HG03066 (cell line): ENCODE data around the gene ZNF598.
A peak's percentile ranks its signal among the peaks of the same experiment; 100 is the strongest.

ENCODE experiments used
- ATAC-seq: cut with Tn5 transposase; IDR thresholded peaks from one replicate; pipeline ENCODE4 v1.9.1; 2021; ENCODE audit warnings: low read depth; ENCODE audit not compliant: unreplicated experiment

ZNF598 gene

DNA sequence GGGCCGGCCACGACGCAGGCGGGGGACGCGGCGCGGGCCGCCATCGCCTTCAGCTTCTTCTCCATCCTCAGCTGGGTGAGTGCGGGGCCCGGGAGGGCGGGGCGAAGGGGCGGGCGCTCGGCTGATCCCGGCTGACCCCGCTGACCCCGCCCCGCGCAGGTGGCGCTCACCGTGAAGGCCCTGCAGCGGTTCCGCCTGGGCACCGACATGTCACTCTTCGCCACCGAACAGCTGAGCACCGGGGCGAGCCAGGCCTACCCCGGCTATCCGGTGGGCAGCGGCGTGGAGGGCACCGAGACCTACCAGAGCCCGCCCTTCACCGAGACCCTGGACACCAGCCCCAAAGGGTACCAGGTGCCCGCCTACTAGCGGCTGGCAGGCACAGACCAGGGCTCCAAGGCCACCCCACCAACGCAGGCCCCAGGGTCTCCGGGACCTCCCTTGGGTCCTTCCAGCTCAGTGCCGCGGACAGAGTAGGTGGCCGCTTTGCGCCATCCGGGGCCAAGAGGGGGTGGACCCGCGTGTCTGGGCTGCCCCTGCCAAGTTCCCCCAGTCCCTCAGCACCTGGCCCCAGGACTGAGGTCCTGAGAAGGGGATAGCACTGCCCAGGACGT is 16.8 kb downstream of the ZNF598 start:
- no peak for ATAC-seq

DNA sequence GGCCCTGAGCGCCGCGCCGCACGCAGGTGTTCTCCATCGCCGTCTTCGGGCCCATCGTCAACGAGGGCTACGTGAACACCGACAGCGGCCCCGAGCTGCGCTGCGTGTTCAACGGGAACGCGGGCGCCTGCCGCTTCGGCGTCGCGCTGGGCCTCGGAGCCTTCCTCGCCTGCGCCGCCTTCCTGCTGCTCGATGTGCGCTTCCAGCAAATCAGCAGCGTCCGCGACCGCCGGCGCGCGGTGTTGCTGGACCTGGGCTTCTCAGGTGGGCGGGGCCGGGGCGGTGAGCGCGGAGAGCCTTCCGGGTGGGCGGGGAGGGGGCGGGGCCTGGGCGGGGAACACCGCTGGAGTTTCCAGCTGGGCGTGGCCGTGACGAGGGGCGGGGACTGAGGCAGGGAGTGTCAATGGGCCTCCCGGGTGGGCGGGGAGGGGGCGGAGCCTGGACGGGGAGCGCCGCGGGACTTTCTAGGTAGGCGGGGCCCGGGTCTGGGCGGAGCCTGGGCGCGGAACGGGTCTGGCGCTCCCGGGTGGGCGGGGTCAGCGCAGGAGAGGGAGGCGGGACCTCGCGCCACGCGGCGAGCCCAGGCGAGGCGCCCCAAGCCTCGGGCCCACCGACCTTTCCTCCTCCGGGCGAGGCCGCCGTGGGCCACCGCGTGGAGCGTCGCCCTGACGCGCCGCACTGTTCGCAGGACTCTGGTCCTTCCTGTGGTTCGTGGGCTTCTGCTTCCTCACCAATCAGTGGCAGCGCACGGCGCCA is 17.5 kb downstream of the ZNF598 start:
- ATAC-seq, result peak; percentile 38

DNA sequence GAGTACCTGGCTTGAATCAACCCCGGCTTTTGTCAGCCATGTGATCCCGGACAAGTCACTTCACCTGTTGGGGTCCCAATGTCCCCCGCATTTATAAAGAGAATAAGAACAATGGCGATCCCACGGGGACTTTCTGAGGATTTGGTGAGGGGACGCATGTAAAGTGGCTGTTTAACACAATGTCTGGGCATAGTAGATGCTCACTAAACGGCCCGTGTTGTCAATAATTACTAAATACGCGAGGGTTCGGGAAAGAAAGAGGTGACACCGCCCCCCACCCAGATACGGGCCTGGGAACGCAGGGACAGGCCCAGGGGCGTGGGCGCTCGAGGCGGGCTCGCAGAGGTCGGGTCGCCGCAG is 18.1 kb downstream of the ZNF598 start:
- no peak for ATAC-seq

DNA sequence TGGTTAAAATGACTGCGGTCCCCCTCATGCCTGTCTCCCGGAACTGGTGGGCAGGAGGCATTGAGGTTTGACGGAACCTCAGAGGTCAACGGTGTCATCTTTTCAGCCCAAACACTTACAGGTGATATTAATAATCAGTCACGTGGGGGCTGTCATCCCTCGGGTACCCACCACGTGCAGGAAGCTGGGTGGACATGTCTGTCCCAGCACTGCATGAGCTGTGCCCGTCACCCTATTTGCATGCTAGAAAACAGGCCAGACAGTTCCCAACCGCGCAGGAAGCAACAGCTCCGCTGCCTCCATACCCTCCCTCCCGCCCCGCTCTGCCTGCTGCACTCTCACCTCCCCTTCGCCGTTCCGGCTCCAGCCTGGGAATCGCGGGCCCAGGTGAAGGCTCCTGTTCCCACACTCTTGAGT is 18.5 kb downstream of the ZNF598 start:
- no peak for ATAC-seq

GRCh38 chr16:1990351-1991134 is 19.1 kb downstream of the ZNF598 start:
- ATAC-seq, result no peak

GRCh38 chr16:1990101-1990350 is 19.6 kb downstream of the ZNF598 start:
- ATAC-seq, result no peak

GRCh38 chr16:1989209-1990100 is 20.2 kb downstream of the ZNF598 start, which contains the start of gene SYNGR3:
Gene SYNGR3 (plus strand): TSS chr16:1989970. CDS start chr16:1990103, 133 bp downstream.
- ATAC-seq, result no peak

GRCh38 chr16:1987198-1987597 is 22.4 kb downstream of the ZNF598 start:
- ATAC-seq, result no peak

DNA sequence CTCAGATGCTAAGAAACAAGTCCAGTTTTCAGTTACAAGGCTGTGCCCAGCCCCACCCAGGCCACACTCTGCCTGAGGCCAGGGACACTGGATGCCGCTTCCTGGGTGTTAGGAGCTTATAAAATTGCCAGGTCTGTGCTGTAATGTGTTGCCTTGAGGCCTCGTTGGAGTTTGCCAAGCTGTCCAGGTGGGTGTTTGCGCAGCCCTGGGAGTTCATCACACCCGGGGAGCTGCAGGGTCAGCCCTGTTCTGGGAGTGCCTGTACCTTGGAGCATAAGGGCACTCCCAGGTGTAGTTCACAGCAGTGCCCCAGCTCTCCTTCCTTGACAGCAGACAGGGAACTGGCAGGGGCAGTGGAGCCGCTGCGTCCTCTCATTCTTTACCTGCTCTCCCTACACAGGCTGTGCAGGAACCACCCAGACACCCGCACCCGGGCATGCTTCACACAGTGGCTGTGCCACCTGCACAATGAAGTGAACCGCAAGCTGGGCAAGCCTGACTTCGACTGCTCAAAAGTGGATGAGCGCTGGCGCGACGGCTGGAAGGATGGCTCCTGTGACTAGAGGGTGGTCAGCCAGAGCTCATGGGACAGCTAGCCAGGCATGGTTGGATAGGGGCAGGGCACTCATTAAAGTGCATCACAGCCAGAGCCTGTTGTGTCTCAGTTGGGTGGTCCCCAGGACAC is 24.0 kb downstream of the ZNF598 start:
- no peak for ATAC-seq

- no peak for ATAC-seq
These were observed 25.0 kb downstream of the ZNF598 start for GRCh38 chr16:1984347-1985225.

GRCh38 chr16:1983544-1984346 is 25.9 kb downstream of the ZNF598 start, which contains the start of gene GFER:
Gene GFER (plus strand): TSS chr16:1984193. CDS start chr16:1984219, 26 bp downstream.
- ATAC-seq, result peak; percentile 75

GRCh38 chr16:1982991-1983543 is 26.6 kb downstream of the ZNF598 start:
- no peak for ATAC-seq

DNA sequence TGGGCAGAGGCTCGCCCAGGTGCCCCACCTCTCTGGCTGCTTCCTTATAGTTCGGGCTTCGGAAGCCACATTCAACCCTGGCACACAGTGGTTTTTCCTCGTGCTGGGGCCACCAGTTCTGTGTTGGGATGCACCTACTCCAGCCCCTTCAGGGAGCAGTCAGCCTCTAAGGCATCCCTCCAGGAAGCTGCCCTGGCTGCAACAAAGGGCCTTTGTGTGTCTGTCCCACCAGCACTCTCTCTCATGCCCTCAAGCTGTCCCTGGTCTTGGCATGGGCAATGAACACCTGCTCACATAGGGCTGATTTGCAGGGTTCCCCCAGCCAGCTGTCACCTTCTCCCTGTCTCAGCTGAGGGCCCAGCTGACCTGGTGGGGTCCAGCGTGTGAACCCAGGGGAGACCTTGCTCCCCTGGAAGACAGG is 27.6 kb downstream of the ZNF598 start:
- no peak for ATAC-seq

DNA sequence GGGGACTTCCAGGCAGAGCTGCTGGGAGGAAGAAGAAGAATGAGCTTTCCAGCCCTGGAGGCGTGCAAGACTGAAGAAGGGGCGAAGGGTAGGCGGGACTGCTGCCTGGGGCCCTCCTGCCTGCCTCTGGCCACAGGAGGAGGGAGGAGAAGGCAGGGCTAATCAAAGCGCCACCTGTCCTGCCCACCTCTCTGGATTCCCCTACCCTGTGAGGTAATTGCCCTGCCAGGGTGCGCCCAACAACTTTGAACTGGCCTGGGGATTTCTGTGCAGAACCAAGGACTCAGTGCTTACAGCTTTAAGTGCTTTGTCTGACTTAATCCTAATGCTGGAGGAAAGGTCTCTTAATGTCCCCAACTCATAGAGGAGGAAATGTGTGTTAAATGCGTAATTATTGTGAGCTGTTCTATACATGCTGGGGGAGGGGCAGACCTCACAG is 28.2 kb downstream of the ZNF598 start, which contains the start of gene NOXO1:
TSS of gene NOXO1 (minus strand) at position 72 of the 439 bp plus-strand sequence. CDS start 290 bp downstream, outside the sequence.
- ATAC-seq, result no peak

DNA sequence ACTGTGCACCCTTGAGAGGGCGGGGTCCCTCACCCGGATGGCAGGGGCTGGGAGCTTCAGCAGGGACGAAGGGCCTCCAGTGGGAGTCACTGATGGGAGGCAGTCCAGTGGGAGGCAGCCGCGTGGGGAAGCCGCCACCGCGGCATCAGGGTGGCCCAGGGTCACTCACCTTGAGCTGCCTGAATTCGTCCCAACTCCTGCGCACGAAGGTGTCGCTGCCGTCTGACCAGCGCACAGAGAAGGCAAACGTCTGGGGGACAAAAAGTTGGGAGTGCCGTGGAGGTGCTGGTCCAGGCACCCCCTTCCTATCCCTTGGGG is 28.9 kb downstream of the ZNF598 start:
- ATAC-seq, result no peak

GRCh38 chr16:1980030-1980769 is 29.4 kb downstream of the ZNF598 start:
- ATAC-seq, result no peak
